GM06990 (cell line): Measurements from ENCODE around the gene ATAD3B.
"Not testable (repeated sequence)": the region's sequence is repeated elsewhere in the genome, so short reads cannot be mapped to it uniquely, and the experiment has no call there.

Experiments used
- DNase-seq: peaks from one replicate; pipeline ENCODE4 v3.0.0-alpha.2; 2011; ENCODE audit not compliant: insufficient read length; ENCODE audit errors: extremely low read depth
- H3K27me3 ChIP-seq: replicated peaks from 2 replicates; pipeline ENCODE4 v1.6.0; 2011; ENCODE audit warnings: low read length; ENCODE audit not compliant: control insufficient read depth, insufficient read depth
- H3K36me3 ChIP-seq: 2 replicates; pipeline ENCODE4 v1.5.1; 2011; ENCODE audit warnings: low read length; ENCODE audit not compliant: control insufficient read depth, insufficient read depth
- H3K4me3 ChIP-seq: replicated peaks from 2 replicates; pipeline ENCODE4 v1.5.1; 2011; ENCODE audit warnings: low read depth, mild to moderate bottlenecking, control low read depth, low read length
- CTCF ChIP-seq: IDR thresholded peaks from 2 replicates; pipeline ENCODE4 v1.5.1; 2011; ENCODE audit warnings: low read length, control low read depth, mild to moderate bottlenecking, inconsistent platforms; ENCODE audit not compliant: insufficient read depth, poor library complexity, severe bottlenecking

ATAD3B gene

GRCh38 chr1:1529321-1529720 is 57.8 kb downstream of the ATAD3B start:
- H3K36me3 ChIP-seq = peaks cover 19% of the 10 kb centered on the region
- no peak for DNase-seq
- H3K27me3 ChIP-seq = no peaks in the 10 kb centered on the region
- no peak for TF ChIP-seq CTCF
- no peak overlapping the region for H3K4me3 ChIP-seq

GRCh38 chr1:1529936-1530335 is 58.4 kb downstream of the ATAD3B start:
- no peak for TF ChIP-seq CTCF
- Histone ChIP-seq H3K4me3 (no peak overlapping the region), H3K36me3 (peaks cover 18% of the 10 kb centered on the region)

GRCh38 chr1:1531947-1532346 is 60.4 kb downstream of the ATAD3B start:
- no peak overlapping the region for H3K4me3 ChIP-seq
- no peak for TF ChIP-seq CTCF
- peaks cover 15% of the 10 kb centered on the region for H3K36me3 ChIP-seq
- no peak for DNase-seq
- H3K27me3 ChIP-seq = no peaks in the 10 kb centered on the region

More at GRCh38 chr1:1529936-1530335, 58.4 kb downstream of the ATAD3B start:
- no peak for DNase-seq
- no peaks in the 10 kb centered on the region for H3K27me3 ChIP-seq

- H3K4me3 ChIP-seq, DNase-seq, H3K27me3 ChIP-seq: not testable (repeated sequence)
- peaks cover 12% of the 10 kb centered on the region for H3K36me3 ChIP-seq
Observed at GRCh38 chr1:1533176-1533893, 61.8 kb downstream of the ATAD3B start.

GRCh38 chr1:1533894-1534291 is 62.3 kb downstream of the ATAD3B start:
- H3K27me3 ChIP-seq, DNase-seq, H3K4me3 ChIP-seq, H3K36me3 ChIP-seq: not testable (repeated sequence)

- Histone ChIP-seq H3K36me3 (peaks cover 2% of the 10 kb centered on the region), H3K27me3 (no peaks in the 10 kb centered on the region), H3K4me3 (no peak overlapping the region)
- no peak for DNase-seq
- TF ChIP-seq CTCF = no peak
Observed at GRCh38 chr1:1534401-1535154, 63.0 kb downstream of the ATAD3B start.
